ENCODE results near the gene NCAPH2. TPM values are rescaled to one million over a fixed set of nuclear protein-coding genes. Genes with fewer than 3 reads are reported as not detected.
A peak's percentile ranks its signal among the peaks of the same experiment; 100 is the strongest.

Gene NCAPH2
- total and polyA plus RNA-seq, 7 donors, result 19.2 to 26.3 (median 22.0) TPM

- ATAC-seq (no peak), DNase-seq (peak in 1 of 2 donors; percentile 59)
- H3K27me3 ChIP-seq (ENCODE audit: insufficient read depth in 3 of 3, low read length in 2 of 3), result peaks cover 0 to 3% (median 2%) of the 10 kb centered on the region in 3 donors
- TF ChIP-seq, protein P1, sequence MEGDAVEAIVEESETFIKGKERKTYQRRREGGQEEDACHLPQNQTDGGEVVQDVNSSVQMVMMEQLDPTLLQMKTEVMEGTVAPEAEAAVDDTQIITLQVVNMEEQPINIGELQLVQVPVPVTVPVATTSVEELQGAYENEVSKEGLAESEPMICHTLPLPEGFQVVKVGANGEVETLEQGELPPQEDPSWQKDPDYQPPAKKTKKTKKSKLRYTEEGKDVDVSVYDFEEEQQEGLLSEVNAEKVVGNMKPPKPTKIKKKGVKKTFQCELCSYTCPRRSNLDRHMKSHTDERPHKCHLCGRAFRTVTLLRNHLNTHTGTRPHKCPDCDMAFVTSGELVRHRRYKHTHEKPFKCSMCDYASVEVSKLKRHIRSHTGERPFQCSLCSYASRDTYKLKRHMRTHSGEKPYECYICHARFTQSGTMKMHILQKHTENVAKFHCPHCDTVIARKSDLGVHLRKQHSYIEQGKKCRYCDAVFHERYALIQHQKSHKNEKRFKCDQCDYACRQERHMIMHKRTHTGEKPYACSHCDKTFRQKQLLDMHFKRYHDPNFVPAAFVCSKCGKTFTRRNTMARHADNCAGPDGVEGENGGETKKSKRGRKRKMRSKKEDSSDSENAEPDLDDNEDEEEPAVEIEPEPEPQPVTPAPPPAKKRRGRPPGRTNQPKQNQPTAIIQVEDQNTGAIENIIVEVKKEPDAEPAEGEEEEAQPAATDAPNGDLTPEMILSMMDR (IDR thresholded peaks at IDR 0.05), result no peak
- peaks cover 17% of the 10 kb centered on the region for H3K4me1 ChIP-seq
- H3K36me3 ChIP-seq (ENCODE audit: insufficient read depth in 1 of 2, low read depth in 1 of 2), result peaks cover 3 to 48% of the 10 kb centered on the region in 2 donors
- no peak overlapping the region for H3K27ac ChIP-seq
- H3K9me3 ChIP-seq, result no peaks in the 10 kb centered on the region
- peak overlapping the region; percentile 95 for H3K4me3 ChIP-seq
- intact Hi-C loops (cut with DNase I), result no loop called here
- 75 to 80% (median 75%) methylated on average over 24 to 25 of the region's 25 CpGs for WGBS, 3 donors
Observed at GRCh38 chr22:50523806-50524675, 16.0 kb downstream of the NCAPH2 start.

GRCh38 chr22:50524676-50525103 is 16.7 kb downstream of the NCAPH2 start:
- intact Hi-C loops (cut with DNase I), result loop anchor here in 1 of 2 donors (5.0 kb wide), 1 partner anchor 38 kb away; the partner anchor contains the start of gene SYCE3
- DNase-seq (no peak), ATAC-seq (no peak)

DNA sequence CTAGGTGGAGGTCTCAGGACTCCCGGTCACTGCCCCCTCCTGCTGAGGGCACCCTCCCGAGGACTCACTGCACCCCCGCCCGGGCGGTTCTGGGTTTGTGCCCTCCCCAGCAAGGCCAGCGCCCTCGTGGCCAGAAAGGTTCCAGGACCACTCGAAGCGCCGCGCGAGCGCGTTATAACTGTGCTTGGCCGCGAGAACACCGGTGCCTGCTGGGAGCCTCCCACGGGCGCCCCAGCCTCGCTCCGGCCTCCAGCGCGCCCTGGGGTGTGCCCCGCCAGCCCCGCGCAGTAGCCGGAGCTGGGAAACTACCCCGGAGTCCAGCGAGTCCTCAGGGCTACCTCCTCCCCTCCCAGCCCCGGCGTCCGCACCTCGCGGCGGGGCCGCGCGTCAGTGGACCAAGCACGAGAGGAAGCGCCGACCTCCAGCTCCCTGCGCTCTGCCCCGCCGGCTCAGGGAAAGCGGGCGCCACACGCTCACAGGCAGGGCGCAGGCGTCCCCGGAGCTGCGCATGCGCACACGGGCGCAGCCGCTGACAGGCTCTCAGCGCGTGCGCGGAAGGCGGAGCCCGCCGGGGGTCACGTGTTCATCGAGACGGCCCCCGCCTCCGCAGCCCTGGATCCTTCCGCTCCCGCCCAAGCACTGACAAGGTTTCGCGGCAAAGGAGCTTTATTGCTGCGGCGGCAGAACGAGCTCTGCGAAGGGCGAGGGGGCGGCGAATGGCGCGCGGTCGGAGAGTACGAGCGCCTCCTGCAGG is 17.3 kb downstream of the NCAPH2 start, which contains the start of gene SCO2:
SCO2 (minus strand) TSS at position 495 of the 754 bp plus-strand sequence. CDS start 1,187 bp downstream, outside the sequence.
- intact Hi-C loops (cut with DNase I), result loop anchor here in 1 of 2 donors (5.0 kb wide), 1 partner anchor 37 kb away; the partner anchor contains the start of gene SYCE3
- H3K4me3 ChIP-seq, result peak within 1 kb of the TSS; percentile 95
- peaks cover 0 to 16% (median 10%) of the 10 kb centered on the region in 3 donors for H3K27me3 ChIP-seq (ENCODE audit: insufficient read depth in 3 of 3, low read length in 2 of 3)
- H3K36me3 ChIP-seq (ENCODE audit: insufficient read depth in 1 of 2, low read depth in 1 of 2), result peaks cover 0 to 37% of the 10 kb centered on the region in 2 donors
- DNase-seq, result peak; percentile 96 to 98
- H3K9me3 ChIP-seq, result no peaks in the 10 kb centered on the region
- TF ChIP-seq, protein P1 (IDR thresholded peaks at IDR 0.05), result peak; percentile 44
- peak; percentile 84 to 90 (median 86) for ATAC-seq
- peak within 1 kb of the TSS; percentile 90 for H3K27ac ChIP-seq
- 0 to 1% (median 0%) methylated on average over 66 to 84 of the region's 84 CpGs for WGBS, 3 donors
- H3K4me1 ChIP-seq, result peaks cover 17% of the 10 kb centered on the region

More at GRCh38 chr22:50524676-50525103, 16.7 kb downstream of the NCAPH2 start:
- TF ChIP-seq, protein P1 (IDR thresholded peaks at IDR 0.05), result no peak
- Histone ChIP-seq H3K36me3 (ENCODE audit: insufficient read depth in 1 of 2, low read depth in 1 of 2) (peaks cover 0 to 41% of the 10 kb centered on the region in 2 donors), H3K27me3 (ENCODE audit: insufficient read depth in 3 of 3, low read length in 2 of 3) (peaks cover 0 to 10% (median 7%) of the 10 kb centered on the region in 3 donors), H3K27ac (peak overlapping the region; percentile 90), H3K4me1 (peaks cover 17% of the 10 kb centered on the region), H3K4me3 (peak overlapping the region; percentile 95), H3K9me3 (no peaks in the 10 kb centered on the region)
- WGBS, 3 donors, result 8 to 9% (median 9%) methylated on average over 19 of the region's 19 CpGs

DNA sequence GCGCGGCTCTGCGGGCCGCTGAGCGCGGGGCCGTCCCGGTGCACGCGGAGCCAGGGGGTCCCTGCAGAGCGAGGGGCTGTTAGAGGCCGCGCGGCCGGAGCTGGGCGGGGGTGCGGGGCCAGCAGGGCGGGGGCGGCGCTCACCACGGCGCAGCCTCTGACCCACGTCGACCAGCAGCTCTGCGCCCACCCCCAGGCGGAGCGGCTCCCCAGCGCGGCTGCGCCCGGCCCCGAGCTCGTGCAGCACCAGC is 17.8 kb downstream of the NCAPH2 start:
- peaks cover 22% of the 10 kb centered on the region for H3K4me1 ChIP-seq
- H3K9me3 ChIP-seq, result no peaks in the 10 kb centered on the region
- H3K4me3 ChIP-seq, result peak overlapping the region; percentile 95
- peaks cover 0 to 21% (median 14%) of the 10 kb centered on the region in 3 donors for H3K27me3 ChIP-seq (ENCODE audit: insufficient read depth in 3 of 3, low read length in 2 of 3)
- peak overlapping the region; percentile 90 for H3K27ac ChIP-seq
- peaks cover 0 to 32% of the 10 kb centered on the region in 2 donors for H3K36me3 ChIP-seq (ENCODE audit: insufficient read depth in 1 of 2, low read depth in 1 of 2)
- DNase-seq (no peak), ATAC-seq (peak in 2 of 4 donors; percentile 13 to 14)
- intact Hi-C loops (cut with DNase I), result loop anchor here in 1 of 2 donors (5.0 kb wide), 1 partner anchor 37 kb away; the partner anchor contains the start of gene SYCE3
- TF ChIP-seq, protein P1 (IDR thresholded peaks at IDR 0.05), result no peak
- WGBS, 3 donors, result 0% methylated on average over 8 to 33 of the region's 33 CpGs

All from psoas muscle (tissue), 8 donors.